HepG2 (cell line): ENCODE data around the gene NUCB1. TPM values are rescaled to one million over a fixed set of nuclear protein-coding genes. Genes with fewer than 3 reads are reported as not detected.
A peak's percentile ranks its signal among the peaks of the same experiment; 100 is the strongest.

Source experiments
- CBX5 ChIP-seq: sonication (generic); formaldehyde crosslinking; IDR thresholded peaks from 2 replicates; pipeline ENCODE4 v1.4.0; 2020; ENCODE audit warnings: missing genetic modification reagents, borderline replicate concordance
- GATAD2A ChIP-seq: IDR thresholded peaks from 2 replicates; pipeline ENCODE4 v1.6.1; 2016
- HOMEZ ChIP-seq: IDR thresholded peaks from 2 replicates; pipeline ENCODE4 v1.6.1; 2016; ENCODE audit warnings: low read depth
- KDM1A ChIP-seq: IDR thresholded peaks from 2 replicates; pipeline ENCODE4 v1.6.1; 2016; ENCODE audit warnings: missing compliant biosample characterization
- PRDM15 ChIP-seq: sonication (generic); formaldehyde crosslinking; IDR thresholded peaks from 2 replicates; pipeline ENCODE4 v1.4.0; 2020; ENCODE audit warnings: missing genetic modification reagents
- RFX3 ChIP-seq: IDR thresholded peaks from 2 replicates; pipeline ENCODE4 v1.6.1; 2016; ENCODE audit warnings: missing biosample characterization, missing genetic modification reagents
- UBTF ChIP-seq: sonication (generic); formaldehyde crosslinking; IDR thresholded peaks from 2 replicates; pipeline ENCODE4 v1.4.0; 2020; ENCODE audit warnings: mild to moderate bottlenecking, missing genetic modification reagents
- ZNF18 ChIP-seq: sonication (generic); formaldehyde crosslinking; IDR thresholded peaks from 2 replicates; pipeline ENCODE4 v1.8.0; 2022; ENCODE audit warnings: mild to moderate bottlenecking, missing genetic modification reagents; ENCODE audit not compliant: insufficient replicate concordance
- ZNF280B ChIP-seq: sonication (generic); formaldehyde crosslinking; IDR thresholded peaks from 2 replicates; pipeline ENCODE4 v1.5.0; 2020; ENCODE audit warnings: missing genetic modification reagents, mild to moderate bottlenecking, borderline replicate concordance
- ZNF335 ChIP-seq: sonication (generic); formaldehyde crosslinking; IDR thresholded peaks from 2 replicates; pipeline ENCODE4 v1.4.0; 2020; ENCODE audit warnings: missing genetic modification reagents
- ZNF33A ChIP-seq: sonication (generic); formaldehyde crosslinking; IDR thresholded peaks from 2 replicates; pipeline ENCODE4 v1.5.1; 2020; ENCODE audit warnings: missing genetic modification reagents, mild to moderate bottlenecking, moderate library complexity, borderline replicate concordance
- ZNF484 ChIP-seq: sonication (generic); formaldehyde crosslinking; IDR thresholded peaks from 2 replicates; pipeline ENCODE4 v1.5.1; 2020; ENCODE audit warnings: mild to moderate bottlenecking, low read depth, missing genetic modification reagents, borderline replicate concordance
- ZNF687 ChIP-seq: sonication (generic); formaldehyde crosslinking; IDR thresholded peaks from 2 replicates; pipeline ENCODE4 v1.5.1; 2020; ENCODE audit warnings: mild to moderate bottlenecking, missing genetic modification reagents, moderate library complexity
- polyA plus RNA-seq, 8 experiments: library from polyadenylated mRNA; depleted of rRNA in 3 of 8; stranded (reverse) in 7 of 8; unstranded in 1 of 8; fragments of >200 nt; fragmentation: Illumina TruSeq in 4 of 8; extraction: Trizol in 4 of 8; gene quantifications; 2 replicates each; pipeline versions ENCODE4 v1.2.1 to v1.2.3, GENCODE V29; 2011 to 2016; ENCODE audit warnings: low read depth in 4 of 8, missing spikeins in 1 of 8, mixed read lengths in 1 of 8; ENCODE audit not compliant: insufficient read depth in 1 of 8
- total RNA-seq, 5 experiments: library from RNA; depleted of rRNA; stranded (reverse); fragments of >200 nt; fragmentation: Illumina TruSeq; extraction: Trizol; gene quantifications; 2 replicates each; pipeline ENCODE4 v1.2.3, GENCODE V29; 2016; ENCODE audit warnings: low read depth in 1 of 5

NUCB1 gene
- total and polyA plus RNA-seq, 2 of the 13 experiments (the other 11 are each of a cell fraction or from before 2014, with no cell fraction given) = 82.3 to 106 TPM

GRCh38 chr19:48961051-48961649 lies 61.0 kb downstream of the NUCB1 start (continued):
- TF ChIP-seq ZNF280B (peak; percentile 52; the same call in 1 of the 2 replicates), GATAD2A (CRISPR knock-in tag) (peak; percentile 14; the same call in 1 of the 2 replicates), KDM1A (CRISPR knock-in tag) (peak; percentile 87; the same call in 1 of the 2 replicates), ZNF33A (no peak), UBTF (CRISPR knock-in tag) (no peak), RFX3 (CRISPR knock-in tag) (no peak), ZNF335 (no peak), ZNF687 (CRISPR knock-in tag) (peak; percentile 57), CBX5 (CRISPR knock-in tag) (peak; percentile 58; the same call in 1 of the 2 replicates), ZNF18 (CRISPR knock-in tag) (no peak), ZNF484 (no peak), PRDM15 (CRISPR knock-in tag) (no peak), HOMEZ (no peak)
